ENCODE measurements around the gene ADAT2. TPM values are rescaled to one million over a fixed set of nuclear protein-coding genes. Genes with fewer than 3 reads are reported as not detected.

The ADAT2 gene
- total RNA-seq, 2 donors from 2014 or later, result 8.7 to 10.6 TPM

DNA sequence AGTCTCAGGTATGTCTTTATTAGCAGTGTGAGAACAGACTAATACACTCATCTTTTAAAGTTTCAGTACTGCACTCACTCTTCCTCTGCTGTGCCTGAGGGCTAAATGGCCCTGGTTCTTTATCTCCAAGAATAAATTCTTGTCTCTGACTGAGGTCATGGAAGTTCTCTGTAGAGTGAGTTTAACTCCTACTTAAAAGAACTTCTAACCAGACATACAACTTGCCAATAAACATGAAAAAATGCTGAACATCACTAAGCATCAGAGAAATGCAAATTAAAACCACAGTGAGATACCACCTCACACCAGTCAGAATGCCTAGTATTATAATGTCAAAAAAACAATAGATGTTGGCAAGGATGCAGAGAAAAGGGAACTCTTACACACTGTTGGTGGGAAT, 73.6 kb downstream of the ADAT2 start:
- Mint-ChIP-seq H3K4me1 (no peaks in the 10 kb centered on the region), H3K27ac (no peak overlapping the region), H3K4me3 (no peak overlapping the region), H3K36me3 (ENCODE audit: low read depth) (no peaks in the 10 kb centered on the region), H3K27me3 (ENCODE audit: insufficient read depth) (peaks cover 39% of the 10 kb centered on the region), H3K9me3 (peaks cover 7% of the 10 kb centered on the region)
- Histone ChIP-seq H3K4me1 (ENCODE audit: control insufficient read depth, insufficient read depth, low read length) (peaks cover 2% of the 10 kb centered on the region), H3K9me3 (ENCODE audit: control insufficient read depth, low read length) (peaks cover 26% of the 10 kb centered on the region), H3K4me3 (ENCODE audit: low read length) (no peak overlapping the region), H3K36me3 (ENCODE audit: control insufficient read depth, insufficient read depth, low read length) (no peaks in the 10 kb centered on the region), H3K27ac (ENCODE audit: low read depth, low read length) (no peak overlapping the region), H3K27me3 (ENCODE audit: control insufficient read depth, insufficient read depth, low read length, poor library complexity, severe bottlenecking) (peaks cover 50% of the 10 kb centered on the region), H3K9ac (ENCODE audit: extremely low read depth, low read length, poor library complexity, severe bottlenecking) (no peak overlapping the region)
- TF ChIP-seq, protein P1, sequence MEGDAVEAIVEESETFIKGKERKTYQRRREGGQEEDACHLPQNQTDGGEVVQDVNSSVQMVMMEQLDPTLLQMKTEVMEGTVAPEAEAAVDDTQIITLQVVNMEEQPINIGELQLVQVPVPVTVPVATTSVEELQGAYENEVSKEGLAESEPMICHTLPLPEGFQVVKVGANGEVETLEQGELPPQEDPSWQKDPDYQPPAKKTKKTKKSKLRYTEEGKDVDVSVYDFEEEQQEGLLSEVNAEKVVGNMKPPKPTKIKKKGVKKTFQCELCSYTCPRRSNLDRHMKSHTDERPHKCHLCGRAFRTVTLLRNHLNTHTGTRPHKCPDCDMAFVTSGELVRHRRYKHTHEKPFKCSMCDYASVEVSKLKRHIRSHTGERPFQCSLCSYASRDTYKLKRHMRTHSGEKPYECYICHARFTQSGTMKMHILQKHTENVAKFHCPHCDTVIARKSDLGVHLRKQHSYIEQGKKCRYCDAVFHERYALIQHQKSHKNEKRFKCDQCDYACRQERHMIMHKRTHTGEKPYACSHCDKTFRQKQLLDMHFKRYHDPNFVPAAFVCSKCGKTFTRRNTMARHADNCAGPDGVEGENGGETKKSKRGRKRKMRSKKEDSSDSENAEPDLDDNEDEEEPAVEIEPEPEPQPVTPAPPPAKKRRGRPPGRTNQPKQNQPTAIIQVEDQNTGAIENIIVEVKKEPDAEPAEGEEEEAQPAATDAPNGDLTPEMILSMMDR (conservative IDR thresholded peaks at IDR 0.05), result no peak
- DNase-seq, result no peak

DNA sequence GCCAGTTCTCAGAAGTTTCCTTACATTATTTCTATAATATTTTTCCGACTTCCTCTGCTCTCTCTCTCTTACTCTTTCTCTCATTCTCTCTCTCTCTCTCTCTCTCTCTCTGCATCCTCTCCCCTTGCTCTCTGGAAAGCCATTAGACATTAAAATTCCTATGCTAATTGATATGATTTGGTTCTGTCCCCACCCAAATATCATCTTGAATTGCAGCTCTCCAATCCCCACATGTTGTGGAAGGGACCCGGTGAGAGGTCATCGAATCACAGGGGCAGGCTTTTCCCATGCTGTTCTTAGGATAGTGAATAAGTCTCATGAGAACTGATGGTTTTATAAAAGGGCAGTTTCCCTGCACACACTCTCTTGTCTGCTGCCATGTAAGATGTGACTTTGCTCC, 74.1 kb downstream of the ADAT2 start:
- H3K27ac ChIP-seq (ENCODE audit: low read depth, low read length), result no peak overlapping the region
- Mint-ChIP-seq H3K27me3 (ENCODE audit: insufficient read depth) (peaks cover 39% of the 10 kb centered on the region), H3K4me3 (no peak overlapping the region), H3K4me1 (no peaks in the 10 kb centered on the region), H3K36me3 (ENCODE audit: low read depth) (no peaks in the 10 kb centered on the region), H3K27ac (no peak overlapping the region), H3K9me3 (peaks cover 7% of the 10 kb centered on the region)
- no peaks in the 10 kb centered on the region for H3K36me3 ChIP-seq (ENCODE audit: control insufficient read depth, insufficient read depth, low read length)
- TF ChIP-seq, protein P1 (conservative IDR thresholded peaks at IDR 0.05), result no peak
- H3K4me1 ChIP-seq (ENCODE audit: control insufficient read depth, insufficient read depth, low read length), result peaks cover 2% of the 10 kb centered on the region
- no peak for DNase-seq
- H3K9ac ChIP-seq (ENCODE audit: extremely low read depth, low read length, poor library complexity, severe bottlenecking), result no peak overlapping the region
- 89 to 96% methylated on average over 1 to 3 of the region's 3 CpGs for WGBS, 2 experiments (ENCODE audit: insufficient coverage in 1 of 2, insufficient read length in 1 of 2)
- no peak overlapping the region for H3K4me3 ChIP-seq (ENCODE audit: low read length)
- H3K9me3 ChIP-seq (ENCODE audit: control insufficient read depth, low read length), result peaks cover 26% of the 10 kb centered on the region
- peaks cover 53% of the 10 kb centered on the region for H3K27me3 ChIP-seq (ENCODE audit: control insufficient read depth, insufficient read depth, low read length, poor library complexity, severe bottlenecking)

DNA sequence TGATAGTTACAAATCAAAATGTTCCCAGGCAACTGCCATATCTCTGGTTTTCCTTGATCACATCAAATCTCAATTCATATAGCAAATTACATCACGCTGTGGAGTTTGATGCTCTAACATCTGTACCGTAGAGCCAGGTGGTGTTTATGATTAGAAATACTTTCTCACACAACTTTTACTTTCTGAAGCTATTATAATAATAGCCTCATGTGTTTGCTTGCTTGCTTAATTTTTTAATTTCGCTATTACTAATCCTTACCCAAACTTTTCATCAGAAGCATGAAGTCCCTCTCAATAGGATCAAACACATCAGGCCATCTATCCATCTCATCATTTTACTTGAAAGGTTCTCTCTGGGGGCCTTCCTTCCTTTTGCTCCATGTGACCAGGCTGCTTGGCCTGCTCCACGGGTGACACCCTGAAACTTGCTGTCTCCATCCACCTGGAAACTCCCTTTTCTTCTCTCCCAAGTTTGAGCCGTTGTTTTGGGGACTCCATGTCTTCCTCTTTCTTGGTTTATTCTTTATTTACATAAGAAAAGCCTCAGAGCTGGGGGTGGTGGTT, 75.4 kb downstream of the ADAT2 start:
- H3K36me3 ChIP-seq (ENCODE audit: control insufficient read depth, insufficient read depth, low read length), result no peaks in the 10 kb centered on the region
- H3K9ac ChIP-seq (ENCODE audit: extremely low read depth, low read length, poor library complexity, severe bottlenecking), result no peak overlapping the region
- H3K27ac ChIP-seq (ENCODE audit: low read depth, low read length), result no peak overlapping the region
- H3K4me1 ChIP-seq (ENCODE audit: control insufficient read depth, insufficient read depth, low read length), result peaks cover 2% of the 10 kb centered on the region
- peaks cover 26% of the 10 kb centered on the region for H3K9me3 ChIP-seq (ENCODE audit: control insufficient read depth, low read length)
- WGBS, 2 experiments (ENCODE audit: insufficient coverage in 1 of 2, insufficient read length in 1 of 2), result 86 to 100% methylated on average over 2 to 5 of the region's 5 CpGs
- TF ChIP-seq, protein P1 (conservative IDR thresholded peaks at IDR 0.05), result no peak
- H3K27me3 ChIP-seq (ENCODE audit: control insufficient read depth, insufficient read depth, low read length, poor library complexity, severe bottlenecking), result peaks cover 63% of the 10 kb centered on the region
- peaks cover 7% of the 10 kb centered on the region for H3K9me3 Mint-ChIP-seq
- H3K27ac Mint-ChIP-seq, result no peak overlapping the region
- H3K27me3 Mint-ChIP-seq (ENCODE audit: insufficient read depth), result peaks cover 39% of the 10 kb centered on the region
- H3K36me3 Mint-ChIP-seq (ENCODE audit: low read depth), result no peaks in the 10 kb centered on the region
- H3K4me1 Mint-ChIP-seq, result no peaks in the 10 kb centered on the region
- no peak overlapping the region for H3K4me3 ChIP-seq (ENCODE audit: low read length)
- H3K4me3 Mint-ChIP-seq, result no peak overlapping the region
- no peak for DNase-seq
